Stimulated activated CD8-positive, alpha-beta memory T cell treated with anti-CD3 and anti-CD28 coated beads, Interleukin-4, amount 100 ng/mL, for 4 hours (primary cell): ENCODE results near the gene AKT1S1.

Experiments
- DNase-seq, 2 donors: peaks; one replicate each; pipeline ENCODE4 v3.0.0-alpha.2; 2020; ENCODE audit warnings: low read depth in 2 of 2, low spot score in 1 of 2

Gene AKT1S1

GRCh38 chr19:49855676-49856573, 21.2 kb downstream of the AKT1S1 start:
- DNase-seq, result no peak

- DNase-seq, result no peak
Measured at GRCh38 chr19:49855277-49855675, 21.9 kb downstream of the AKT1S1 start.

DNA sequence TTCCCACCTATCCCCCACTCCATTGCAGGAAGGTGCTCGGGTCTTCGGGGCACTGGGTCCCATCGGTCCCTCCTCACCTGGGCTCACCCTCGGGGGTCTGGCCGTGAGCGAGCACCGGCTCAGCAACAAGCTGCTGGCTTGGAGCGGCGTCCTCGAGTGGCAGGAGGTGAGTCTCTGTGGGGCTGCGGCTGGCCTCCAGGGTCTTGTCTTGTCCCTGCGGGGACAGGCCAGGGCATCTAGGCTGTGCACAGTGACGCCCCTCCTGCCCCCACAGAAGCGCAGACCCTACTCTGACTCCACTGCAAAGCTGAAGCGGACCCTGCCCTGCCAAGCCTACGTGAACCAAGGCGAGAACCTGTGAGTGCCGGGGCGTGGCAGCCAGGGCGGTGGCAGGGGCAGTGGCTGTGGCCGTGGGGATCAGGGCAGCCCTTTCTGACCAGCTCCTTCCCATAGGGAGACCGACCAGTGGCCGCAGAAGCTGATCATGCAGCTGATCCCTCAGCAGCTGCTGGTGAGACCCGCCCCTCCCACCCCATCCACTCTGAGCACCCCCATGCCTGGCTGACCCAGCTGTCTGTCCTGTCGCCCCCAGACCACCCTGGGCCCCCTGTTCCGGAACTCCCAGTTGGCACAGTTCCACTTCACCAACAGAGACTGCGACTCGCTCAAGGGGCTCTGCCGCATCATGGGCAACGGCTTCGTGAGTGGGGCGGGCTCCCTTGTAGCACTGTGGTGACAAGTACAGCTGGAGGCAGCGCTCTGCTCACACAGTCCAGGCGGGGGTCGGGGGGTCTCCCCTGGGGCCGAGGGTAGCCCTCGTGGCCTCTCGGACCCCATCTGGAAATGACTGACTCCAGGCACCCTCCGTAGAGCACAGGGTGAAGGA, 22.5 kb downstream of the AKT1S1 start:
- DNase-seq, result no peak

DNA sequence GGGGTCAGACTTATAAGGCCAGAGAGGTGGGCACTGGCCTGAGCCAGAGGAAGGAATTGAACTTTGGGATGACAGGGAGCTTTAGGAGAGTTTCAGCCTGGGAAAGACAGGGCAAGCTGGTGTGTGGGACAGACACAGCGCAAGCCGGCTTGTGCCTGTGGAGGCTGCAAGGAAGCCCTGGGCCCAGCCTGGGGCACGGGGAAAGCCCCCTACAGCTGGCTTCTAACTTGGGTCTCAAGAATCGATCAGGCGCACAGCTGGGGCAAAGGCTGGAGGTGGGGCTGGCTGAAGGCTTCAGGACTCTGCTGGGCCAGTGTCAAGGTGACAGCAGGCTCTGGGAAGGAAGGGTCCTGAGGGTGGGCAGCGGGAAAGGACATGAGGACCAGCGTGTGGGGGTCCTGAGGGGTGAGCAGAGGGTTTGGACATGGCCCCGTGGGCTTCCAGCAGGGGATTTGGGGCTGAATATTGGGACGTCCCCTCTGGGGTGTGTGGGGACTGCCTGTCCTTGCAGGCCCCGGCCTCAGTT, 23.2 kb downstream of the AKT1S1 start:
- no peak for DNase-seq

GRCh38 chr19:49852631-49853126, 24.5 kb downstream of the AKT1S1 start:
- no peak for DNase-seq

DNA sequence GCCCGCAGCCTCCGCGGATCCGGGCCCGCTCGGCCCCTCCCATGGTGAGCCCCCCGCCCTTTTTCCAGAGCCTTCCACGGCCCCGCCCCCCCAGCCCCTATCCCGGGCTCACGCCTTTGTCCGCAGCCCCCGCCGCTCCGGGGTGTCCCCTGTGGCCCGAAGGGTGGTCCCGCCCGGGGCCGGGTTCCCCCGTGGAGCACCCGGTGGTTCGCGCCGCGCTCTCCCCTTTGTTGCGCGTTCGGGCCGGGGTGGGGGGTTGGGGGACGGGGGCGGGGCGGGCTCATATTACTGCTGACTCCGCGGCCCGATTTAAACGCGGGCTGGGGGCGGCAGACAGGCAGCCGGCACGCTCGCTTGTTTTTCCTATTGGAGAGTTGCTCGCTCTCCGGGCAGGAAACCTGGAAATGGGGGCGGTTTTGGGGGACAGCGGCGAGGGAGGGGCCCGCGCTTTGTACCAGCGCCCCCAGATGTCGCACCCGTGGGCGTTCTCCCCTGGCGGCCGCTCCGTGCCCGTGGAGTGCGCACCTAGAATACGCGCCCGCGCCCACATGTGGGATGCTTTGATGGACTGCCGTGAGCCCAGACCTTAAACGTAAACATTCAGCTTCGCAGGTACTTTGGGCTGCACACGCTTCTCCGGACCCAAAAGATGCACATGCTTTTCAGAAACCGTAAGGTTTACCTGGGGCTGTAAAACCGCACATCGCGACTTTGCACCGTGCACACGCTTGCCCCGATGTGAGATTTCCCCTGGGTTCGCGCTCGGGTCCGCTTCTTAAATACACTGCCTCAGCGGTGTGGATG, 25.5 kb downstream of the AKT1S1 start:
- DNase-seq, result no peak

DNA sequence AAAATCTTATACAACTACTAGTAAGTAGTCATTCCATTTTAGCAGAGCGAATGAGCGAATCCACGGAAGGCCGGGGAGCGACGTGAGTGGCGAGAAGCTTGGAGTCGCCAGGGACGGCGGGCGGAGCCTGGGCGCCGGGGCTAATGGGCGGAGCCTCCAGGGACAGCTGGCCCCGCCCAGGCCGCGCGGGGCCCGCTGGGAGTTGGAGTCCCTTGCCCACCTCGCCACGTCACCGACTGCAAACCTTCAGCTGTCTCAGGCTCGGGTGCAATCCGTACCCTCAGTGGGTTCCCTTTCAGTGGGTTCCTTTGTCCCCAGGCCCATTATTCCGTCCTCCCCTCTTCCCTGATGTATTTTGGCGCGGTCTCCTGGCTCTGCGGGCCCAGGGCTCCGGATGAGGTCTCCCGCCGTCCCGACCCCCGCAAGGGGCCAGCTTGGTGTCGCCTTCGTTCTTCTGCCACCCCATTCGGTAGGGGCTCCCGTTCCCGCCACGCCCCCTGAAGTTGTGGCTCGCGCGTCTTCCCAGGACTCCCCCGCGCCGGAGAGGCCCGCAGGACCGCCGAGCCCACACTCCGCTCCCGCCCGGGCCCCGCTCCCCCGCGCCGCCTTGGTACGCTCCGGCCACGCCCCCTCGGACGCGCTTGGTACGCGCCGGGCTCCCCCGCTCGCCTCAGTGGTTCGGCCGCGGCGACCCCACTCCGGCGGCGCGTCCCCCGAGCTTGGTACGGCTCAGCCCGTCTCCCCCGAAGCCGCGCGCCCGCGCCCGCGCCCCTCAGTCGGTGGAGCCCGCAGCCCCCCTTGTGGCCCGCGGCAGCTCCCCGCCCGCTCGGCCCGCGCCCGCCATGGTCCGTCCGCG, 26.4 kb downstream of the AKT1S1 start, which contains the start of gene PTOV1:
PTOV1 (plus strand) TSS at position 673 of the 856 bp plus-strand sequence.
- peak; percentile 68 to 71 for DNase-seq

- DNase-seq, result no peak
Measured at GRCh38 chr19:49850221-49850486, 27.0 kb downstream of the AKT1S1 start.

GRCh38 chr19:49849433-49850220, 27.5 kb downstream of the AKT1S1 start:
- no peak for DNase-seq

GRCh38 chr19:49848938-49849337, 28.2 kb downstream of the AKT1S1 start:
- no peak for DNase-seq

DNA sequence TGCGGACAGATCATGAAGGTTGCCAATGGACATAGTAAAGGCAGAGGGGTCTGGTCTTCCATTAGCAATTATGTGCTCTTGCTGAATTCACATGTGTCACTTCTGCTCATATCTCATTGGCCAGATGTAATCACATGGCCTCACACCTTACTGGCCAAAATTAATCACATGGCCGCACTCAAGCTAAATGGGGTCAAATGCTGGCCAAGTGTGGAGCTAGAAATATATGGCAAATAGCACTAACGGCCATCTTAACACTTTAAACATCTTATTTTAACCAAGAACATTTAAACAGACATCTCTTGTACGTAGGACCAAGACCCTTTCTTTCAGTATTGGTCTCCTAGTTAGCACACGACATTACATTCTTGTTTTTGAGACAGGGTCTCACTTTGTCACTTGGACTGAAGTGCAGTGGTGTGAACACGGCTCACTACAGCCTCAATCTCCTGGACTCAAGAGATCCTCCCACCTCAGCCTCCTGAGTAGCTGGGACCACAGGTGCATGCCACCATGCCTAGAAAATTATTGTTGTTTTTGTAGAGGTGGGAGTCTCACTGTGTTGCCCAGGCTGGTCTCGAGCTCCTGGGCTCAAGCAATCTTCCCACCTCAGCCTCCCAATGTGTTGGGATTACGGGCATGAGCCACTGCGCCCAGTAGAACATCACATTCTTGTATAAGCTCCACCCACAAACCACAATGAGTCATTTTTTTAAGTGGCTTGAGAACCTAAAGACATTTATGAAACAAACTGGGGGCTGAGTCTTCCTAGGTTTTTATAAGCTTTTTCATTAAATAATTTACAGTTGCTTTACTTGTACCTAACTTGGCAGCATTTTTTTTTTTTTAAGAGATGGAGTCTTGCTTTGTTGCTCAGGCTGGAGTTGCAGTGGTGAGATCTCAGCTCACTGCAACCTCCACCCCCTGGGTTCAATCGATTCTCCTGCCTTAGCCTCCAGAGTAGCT, 29.1 kb downstream of the AKT1S1 start:
- no peak for DNase-seq

DNA sequence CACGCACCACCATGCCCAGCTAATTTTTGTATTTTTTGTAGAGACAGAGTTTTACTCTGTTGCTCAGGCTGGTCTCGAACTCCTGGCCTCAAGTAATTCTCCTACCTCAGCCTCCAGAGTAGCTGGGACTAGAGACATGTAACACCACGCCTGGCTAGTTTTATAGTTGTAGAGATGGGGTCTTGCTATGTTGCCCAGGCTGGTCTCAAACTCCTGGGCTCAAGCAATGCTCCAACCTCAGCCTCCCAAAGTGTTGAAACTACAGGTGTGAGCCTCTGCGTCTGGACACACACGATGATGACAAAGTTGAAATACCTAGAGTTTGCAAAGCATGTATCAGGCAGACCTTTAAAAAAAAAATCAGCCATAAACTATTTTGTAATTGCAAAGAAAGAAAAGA, 30.7 kb downstream of the AKT1S1 start:
- no peak for DNase-seq

- no peak for DNase-seq
Measured at GRCh38 chr19:49845414-49845813, 31.7 kb downstream of the AKT1S1 start.

- no peak for DNase-seq
Measured at GRCh38 chr19:49844138-49845095, 32.7 kb downstream of the AKT1S1 start.

DNA sequence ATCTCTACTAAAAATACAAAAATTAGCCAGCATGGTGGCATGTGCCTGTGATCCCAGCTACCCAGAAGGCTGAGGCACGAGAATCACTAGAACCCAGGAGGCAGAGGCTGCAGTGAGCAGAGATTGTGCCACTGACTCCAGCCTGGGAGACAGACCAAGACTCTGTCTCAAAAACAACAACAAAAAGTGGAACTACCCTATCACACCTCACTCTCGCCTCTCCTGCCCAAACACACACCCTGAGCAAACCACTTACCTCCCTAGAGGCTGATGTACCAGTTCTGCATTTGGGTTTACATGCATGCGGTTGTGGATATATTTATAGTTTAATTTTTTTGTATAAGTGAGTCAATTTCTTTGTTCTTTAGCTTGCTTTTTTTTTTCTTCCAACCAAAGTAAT, 33.9 kb downstream of the AKT1S1 start:
- no peak for DNase-seq

DNA sequence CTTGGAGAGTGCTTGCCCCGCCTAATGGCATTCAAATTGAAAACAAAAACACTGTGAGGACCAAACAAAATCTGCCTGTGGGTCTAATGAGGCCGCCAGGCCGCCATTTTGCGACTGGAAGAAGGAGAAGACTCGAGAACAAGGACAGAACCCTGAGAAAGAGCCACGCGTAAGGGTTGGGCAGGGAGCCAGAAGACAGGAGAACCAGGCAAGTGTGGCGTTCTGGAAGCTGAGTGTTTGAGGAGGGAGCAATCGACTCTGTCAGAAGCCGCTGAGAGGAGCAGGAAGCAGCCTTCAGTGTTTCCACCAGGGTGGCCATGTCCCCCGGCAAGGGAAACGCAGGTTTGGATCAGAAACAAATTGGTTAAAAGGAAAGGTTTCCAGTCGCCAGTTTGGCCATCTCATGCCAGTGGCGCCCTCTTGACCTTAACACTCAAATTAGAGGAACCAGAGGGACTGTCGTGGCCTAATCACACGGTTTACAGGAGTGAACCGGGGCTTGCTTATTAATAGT, 36.4 kb downstream of the AKT1S1 start:
- DNase-seq, result no peak

DNA sequence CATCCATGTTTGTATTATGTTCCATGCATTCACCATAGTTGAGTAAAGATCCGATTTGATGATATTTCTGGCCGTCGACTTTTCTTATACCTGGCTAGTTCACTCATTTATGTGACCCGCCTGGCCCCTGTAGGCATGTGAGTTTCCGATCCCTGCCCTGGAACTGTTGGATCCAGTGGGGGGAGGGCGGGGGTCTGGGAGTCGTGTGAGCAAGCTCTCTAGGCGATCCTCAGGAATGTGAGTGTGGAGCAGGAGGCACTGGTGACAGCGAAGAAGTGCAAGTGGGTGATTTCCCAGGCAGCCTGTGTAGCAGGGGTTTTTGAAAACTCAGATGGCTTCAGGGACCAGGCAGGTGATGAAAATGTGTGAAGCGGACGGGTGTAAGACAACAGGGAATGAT, 36.8 kb downstream of the AKT1S1 start:
- no peak for DNase-seq
